GM18526 (cell line): ENCODE results near the gene AGTR1.

Experiments
- POLR2A ChIP-seq: IDR thresholded peaks from 3 replicates; pipeline ENCODE4 v1.6.1; 2011; ENCODE audit not compliant: insufficient read length; ENCODE audit errors: extremely low read depth

The AGTR1 gene

DNA sequence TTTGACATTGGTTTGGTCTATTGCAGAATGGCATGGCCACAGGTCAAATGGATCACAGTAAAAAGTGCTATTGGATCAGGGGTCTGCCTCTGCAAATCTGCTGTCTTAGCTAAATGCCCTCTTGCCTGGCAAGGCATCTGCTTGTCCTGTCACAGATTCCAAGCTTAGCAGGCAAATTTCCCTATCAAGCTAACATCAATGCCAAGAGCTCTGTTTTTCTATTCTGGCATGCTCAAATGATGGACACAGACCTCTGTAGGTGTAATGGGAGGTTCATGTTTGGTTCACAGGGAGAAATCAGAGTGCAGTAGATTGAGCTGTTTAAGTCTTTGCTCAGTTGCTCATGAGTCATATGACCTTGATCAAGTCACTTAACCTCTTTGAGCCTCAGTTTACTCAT is 75.1 kb downstream of the AGTR1 start:
- TF ChIP-seq POLR2A: no peak

DNA sequence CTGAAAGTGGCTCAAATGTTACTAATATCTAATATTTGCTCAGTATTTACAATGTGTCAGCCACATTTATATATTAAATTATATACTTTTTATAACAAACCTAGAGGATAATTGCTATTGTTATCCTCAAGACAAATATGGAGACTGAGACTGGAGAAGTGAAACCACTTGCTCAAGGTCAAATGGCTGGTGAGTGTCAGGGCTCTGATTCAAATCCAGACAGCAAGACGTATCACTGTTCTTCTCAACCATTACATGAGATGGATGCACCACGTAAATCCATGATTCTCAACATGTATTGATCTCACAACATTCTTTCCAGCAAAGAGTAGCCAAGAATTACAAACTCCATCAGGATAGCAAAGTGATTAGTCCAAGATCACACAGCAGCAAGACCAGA is 76.1 kb downstream of the AGTR1 start:
- TF ChIP-seq POLR2A: no peak

DNA sequence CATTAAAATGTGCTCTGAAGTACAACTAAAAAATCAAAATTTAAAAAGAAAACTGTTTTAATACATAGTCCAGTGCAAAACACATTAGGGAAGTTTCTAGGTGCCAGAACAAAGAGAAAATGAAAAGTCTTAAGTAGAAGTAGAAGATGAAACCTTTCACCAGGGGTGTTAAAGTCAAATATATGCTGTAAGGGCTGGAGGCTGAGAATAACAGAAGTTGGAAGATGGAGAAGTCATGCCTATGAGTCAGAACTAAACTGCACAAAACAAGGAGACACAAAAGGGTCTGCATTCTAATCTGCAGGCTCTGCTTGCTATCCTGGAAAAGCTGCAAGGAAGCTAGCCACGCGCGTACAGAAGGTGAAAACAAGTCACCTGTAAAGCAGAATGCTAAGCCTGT is 81.2 kb downstream of the AGTR1 start:
- no peak for TF ChIP-seq POLR2A

DNA sequence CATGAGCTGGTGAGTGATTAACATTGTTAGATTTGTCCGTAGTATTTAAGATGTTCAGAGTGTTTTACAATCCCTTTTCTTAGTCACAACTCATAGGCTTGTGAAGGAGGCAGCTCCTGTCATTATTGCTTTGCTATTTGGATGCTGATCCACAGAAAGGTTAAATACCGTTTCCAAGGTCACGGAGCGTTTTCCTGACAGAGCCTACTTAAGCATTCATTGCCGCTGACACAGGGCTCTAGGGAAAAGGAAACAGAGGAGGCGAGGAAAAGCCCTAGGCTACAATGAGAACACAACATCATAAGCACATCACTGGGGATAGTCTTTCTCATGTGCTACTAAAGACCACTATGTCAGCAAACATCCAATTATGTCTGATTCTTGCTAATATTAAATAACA is 91.4 kb downstream of the AGTR1 start:
- no peak for TF ChIP-seq POLR2A

DNA sequence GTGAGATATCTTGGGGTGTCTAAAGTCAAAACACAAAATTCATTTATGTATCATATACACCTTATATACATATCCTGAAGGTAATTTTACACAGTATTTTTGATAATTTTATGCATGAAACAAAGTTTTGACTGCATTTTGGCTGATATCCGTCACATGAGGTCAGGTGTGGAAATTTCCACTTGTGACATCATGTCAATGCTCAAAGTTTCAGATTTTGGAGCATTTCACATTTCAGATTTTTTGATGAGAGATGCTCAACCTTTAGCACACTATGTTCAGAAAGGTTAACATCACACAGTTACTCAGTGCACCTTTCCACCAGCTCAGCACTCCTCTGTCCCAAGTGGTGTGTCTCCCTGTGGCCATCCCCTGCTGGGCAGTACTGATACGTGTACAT is 92.2 kb downstream of the AGTR1 start:
- no peak for TF ChIP-seq POLR2A

DNA sequence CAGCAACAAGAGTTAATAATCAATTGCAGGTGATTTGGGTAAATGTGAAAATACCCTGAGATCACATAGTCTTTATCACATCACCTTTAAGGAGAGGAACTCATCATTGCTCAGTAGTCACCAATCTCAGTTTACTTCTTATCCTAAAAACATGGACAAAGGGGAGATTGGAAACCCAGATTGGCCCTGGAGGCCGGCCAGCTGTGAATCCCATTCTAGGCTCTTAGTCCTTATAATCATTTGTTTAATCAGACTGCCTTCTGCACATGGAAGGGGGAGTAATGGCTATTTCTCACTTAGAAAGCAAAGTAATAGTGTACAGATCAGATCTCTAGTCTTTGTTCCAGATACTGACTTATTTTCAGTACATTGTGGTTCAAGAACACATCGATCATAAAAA is 92.7 kb downstream of the AGTR1 start:
- no peak for TF ChIP-seq POLR2A

DNA sequence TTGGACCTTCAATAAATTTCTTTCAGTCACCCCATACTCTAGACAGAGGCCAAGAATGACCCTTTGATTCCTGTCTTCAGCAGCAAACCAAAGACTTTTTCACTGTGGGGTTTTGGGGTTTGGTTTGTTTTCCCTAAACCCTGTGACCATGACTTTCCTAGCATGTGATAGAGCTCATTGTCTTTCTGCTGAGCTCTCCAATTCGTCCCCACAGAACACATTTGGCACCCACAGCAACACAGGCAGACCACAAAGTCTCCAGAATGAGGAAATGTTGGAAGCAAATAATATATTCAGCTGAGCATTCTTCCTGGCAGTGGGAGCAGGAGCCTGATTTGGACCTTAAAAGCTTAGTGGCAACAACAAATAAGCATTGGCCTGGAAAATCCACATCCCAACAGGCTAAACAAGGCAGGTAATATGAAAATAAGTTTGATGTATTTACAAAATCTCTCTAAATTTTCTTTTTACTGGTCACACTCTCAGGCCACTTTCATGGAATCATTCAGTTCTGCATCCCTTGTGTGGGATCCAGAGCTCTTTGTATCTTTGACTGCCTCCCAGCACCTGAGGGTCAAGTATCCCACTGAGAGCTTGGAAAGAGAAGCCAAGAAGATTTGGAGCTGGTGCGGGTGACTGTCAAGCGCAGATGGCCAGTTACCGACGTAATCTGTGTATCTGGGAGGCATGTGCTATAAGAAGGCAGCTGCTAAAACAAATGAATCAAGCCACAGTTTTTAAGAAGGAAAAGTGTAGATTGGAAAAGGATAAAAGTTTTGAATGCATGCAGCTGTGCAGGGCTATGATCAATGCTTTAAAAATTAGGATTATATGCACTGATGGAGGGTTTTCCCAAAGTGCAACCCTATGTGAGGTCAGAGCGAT is 93.4 kb downstream of the AGTR1 start:
- TF ChIP-seq POLR2A: no peak

DNA sequence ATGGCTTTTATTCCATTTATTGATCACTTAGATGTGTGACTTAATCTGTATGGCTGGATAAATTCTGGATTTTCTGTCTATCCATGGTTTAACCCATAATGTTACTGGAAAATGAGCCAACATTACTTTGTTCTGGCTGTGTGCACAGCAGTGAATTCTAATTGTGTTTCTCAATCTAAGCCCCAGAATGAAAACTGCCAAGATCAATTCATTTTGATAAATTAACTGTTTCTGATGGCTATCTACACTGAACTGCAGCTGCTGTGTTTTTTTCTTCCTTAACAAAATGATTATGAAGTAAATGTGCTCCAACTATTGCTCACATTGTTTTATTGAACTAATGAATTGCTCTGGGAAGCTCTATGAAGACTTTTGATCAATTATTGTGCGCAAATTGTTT is 94.2 kb downstream of the AGTR1 start:
- no peak for TF ChIP-seq POLR2A

DNA sequence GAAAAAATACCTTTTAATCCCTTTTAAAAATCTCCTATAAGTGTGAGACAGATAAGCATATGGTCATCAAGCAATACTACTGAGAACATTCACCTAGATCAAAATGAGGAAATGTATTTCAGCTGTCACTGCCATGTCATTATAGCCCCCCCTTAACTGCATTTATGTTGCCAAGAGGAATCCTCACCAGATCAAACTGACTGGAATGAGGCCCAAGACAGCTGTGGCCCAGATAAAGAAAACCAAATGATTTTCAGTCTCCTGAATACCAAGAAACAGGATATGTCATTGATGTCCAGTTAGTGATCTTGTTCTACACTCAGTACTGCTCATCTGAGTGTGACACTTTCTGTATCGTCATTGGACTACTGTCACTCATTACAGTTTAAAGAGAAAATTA is 94.8 kb downstream of the AGTR1 start:
- TF ChIP-seq POLR2A: no peak
